B cell (primary cell): Measurements from ENCODE around the gene DDX55. TPM values are rescaled to one million over a fixed set of nuclear protein-coding genes. Genes with fewer than 3 reads are reported as not detected.
"Not testable (repeated sequence)": the region's sequence is repeated elsewhere in the genome, so short reads cannot be mapped to it uniquely, and the experiment has no call there.

Source experiments
- ATAC-seq: fragments of 200-7000 bp; cut with Tn5 transposase; one replicate; pipeline ENCODE4 v1.10.0; 2021; ENCODE audit warnings: low read depth, mild to moderate bottlenecking, moderate number of reproducible peaks, moderate library complexity
- CTCF ChIA-PET: fragments of 350-600 bp; sonication (Branson Sonifier 250); formaldehyde crosslinking; loops from one replicate; lab custom pipeline; 2021; ENCODE audit warnings: antibody characterized with exemption, inconsistent platforms; lab: Charles Lee
- POLR2A ChIA-PET: fragments of 350-600 bp; sonication (Branson Sonifier 250); formaldehyde crosslinking; loops from one replicate; lab custom pipeline; 2021; ENCODE audit warnings: antibody characterized with exemption; lab: Charles Lee
- DNase-seq: peaks from one replicate; pipeline ENCODE4 v3.0.0; 2013
- H2AFZ ChIP-seq: 2 replicates; pipeline ENCODE4 v1.6.1; 2012; ENCODE audit warnings: mild to moderate bottlenecking, low read depth, low read length; ENCODE audit not compliant: insufficient read depth, poor library complexity, severe bottlenecking
- H3K27ac ChIP-seq, 2 donors: 1 replicate in 1 of 2; 2 replicates in 1 of 2; pipeline ENCODE4 v1.5.1; 2012 to 2013; ENCODE audit warnings: low read length in 2 of 2, mild to moderate bottlenecking in 2 of 2, moderate library complexity in 1 of 2
- H3K27me3 ChIP-seq, 4 experiments: fragments of 200-600 bp in 1 of 4; sonication (generic) in 1 of 4; replicated peaks in 1 of 4; 1 replicate in 2 of 4; 2 replicates in 2 of 4; pipeline versions ENCODE4 v1.6.1 to v1.7.0; 2013 to 2016; ENCODE audit warnings: low read length in 3 of 4, mild to moderate bottlenecking in 2 of 4, mixed read lengths in 1 of 4, moderate library complexity in 1 of 4; ENCODE audit not compliant: insufficient read depth in 4 of 4, control insufficient read depth in 3 of 4; ENCODE audit errors: control extremely low read depth in 1 of 4
- H3K36me3 ChIP-seq, 2 experiments: replicated peaks in 1 of 2; 1 replicate in 1 of 2; 2 replicates in 1 of 2; pipeline versions ENCODE4 v1.6.1 to v1.7.1; 2013; ENCODE audit warnings: low read length in 1 of 2; ENCODE audit not compliant: insufficient read depth in 2 of 2, control insufficient read depth in 1 of 2; ENCODE audit errors: control extremely low read depth in 1 of 2, extremely low read depth in 1 of 2
- H3K4me1 ChIP-seq, 2 donors: fragments of 200-600 bp in 1 of 2; sonication (generic) in 1 of 2; 1 replicate in 1 of 2; 2 replicates in 1 of 2; pipeline versions ENCODE4 v1.5.1 to v1.6.1; 2013 to 2017; ENCODE audit warnings: low read length in 2 of 2; ENCODE audit not compliant: control insufficient read depth in 2 of 2, insufficient read depth in 2 of 2
- H3K4me2 ChIP-seq: replicated peaks from 2 replicates; pipeline ENCODE3; 2012; ENCODE audit warnings: mild to moderate bottlenecking, low read depth, low read length; ENCODE audit not compliant: poor library complexity, severe bottlenecking
- H3K4me3 ChIP-seq, 5 experiments: fragments of 200-600 bp in 1 of 5; sonication (generic) in 1 of 5; 1 replicate in 3 of 5; 2 replicates in 2 of 5; pipeline versions ENCODE4 v1.5.1 to v1.7.0; 2011 to 2016; ENCODE audit warnings: low read length in 4 of 5, mild to moderate bottlenecking in 4 of 5, low read depth in 2 of 5, control low read depth in 1 of 5, moderate library complexity in 1 of 5; ENCODE audit not compliant: insufficient read depth in 1 of 5; ENCODE audit errors: control extremely low read depth in 1 of 5, extremely low read depth in 1 of 5
- H3K79me2 ChIP-seq: fragments of 200-600 bp; sonication (generic); one replicate; pipeline ENCODE4 v1.6.0; 2016; ENCODE audit warnings: low read length; ENCODE audit not compliant: control insufficient read depth, insufficient read depth
- H3K9ac ChIP-seq: fragments of 200-600 bp; sonication (generic); 2 replicates; pipeline ENCODE4 v1.6.1; 2017; ENCODE audit warnings: mild to moderate bottlenecking, low read length, moderate library complexity
- H3K9me3 ChIP-seq, 3 donors: one replicate each; pipeline versions ENCODE4 v1.6.1 to v1.7.1; 2013; ENCODE audit warnings: low read length in 2 of 3; ENCODE audit not compliant: control insufficient read depth in 2 of 3, insufficient read depth in 1 of 3; ENCODE audit errors: control extremely low read depth in 1 of 3
- H4K20me1 ChIP-seq: 2 replicates; pipeline ENCODE4 v1.6.0; 2012; ENCODE audit warnings: mild to moderate bottlenecking, low read length; ENCODE audit not compliant: insufficient read depth, control insufficient read depth, poor library complexity, severe bottlenecking
- H3K27ac Mint-ChIP-seq: one replicate; pipeline ENCODE4 v1.8.0; 2021; ENCODE audit warnings: mixed read lengths
- H3K27me3 Mint-ChIP-seq: one replicate; pipeline ENCODE4 v1.8.0; 2021; ENCODE audit warnings: mixed read lengths
- H3K4me1 Mint-ChIP-seq: one replicate; pipeline ENCODE4 v1.8.0; 2021; ENCODE audit warnings: mixed read lengths
- H3K4me3 Mint-ChIP-seq: one replicate; pipeline ENCODE4 v1.8.0; 2021; ENCODE audit warnings: mixed read lengths
- H3K9me3 Mint-ChIP-seq: one replicate; pipeline ENCODE4 v1.8.0; 2022; ENCODE audit warnings: mixed read lengths; ENCODE audit not compliant: insufficient read depth
- EZH2 ChIP-seq: IDR thresholded peaks from 2 replicates; pipeline ENCODE4 v1.6.1; 2012; ENCODE audit warnings: borderline replicate concordance, low read depth, mild to moderate bottlenecking, moderate library complexity, low read length; ENCODE audit not compliant: insufficient read depth, poor library complexity, severe bottlenecking
- WGBS: methylation state at CpG from one replicate; pipeline ENCODE4 v1.1.5; 2013; ENCODE audit warnings: missing lambda C conversion rate; ENCODE audit not compliant: insufficient coverage; 5-methylcytosine and 5-hydroxymethylcytosine counted together
- intact Hi-C: fragments of 100-400 bp; cut with micrococcal nuclease; formaldehyde crosslinking; loops from one replicate; pipeline ENCODE4 v1.10.0; 2022
- polyA minus RNA-seq: library from RNA; depleted of rRNA, polyadenylated mRNA; stranded (reverse); fragments of >200 nt; gene quantifications from 2 replicates; pipeline ENCODE4 v1.2.3, GENCODE V29; 2012
- polyA plus RNA-seq: library from polyadenylated mRNA; depleted of rRNA; stranded (reverse); fragments of >200 nt; gene quantifications from 2 replicates; pipeline ENCODE4 v1.2.3, GENCODE V29; 2012
- total RNA-seq, 2 donors: library from RNA; stranded (reverse); fragments of 120-200 nt in 1 of 2; gene quantifications; 1 replicate in 1 of 2; 2 replicates in 1 of 2; pipeline versions ENCODE4 v1.2.3 to v1.2.4, GENCODE V29; 2013 to 2022
- TF ChIP-seq, protein P1 (sequence below): fragments of 200-600 bp; IDR thresholded peaks from one replicate; pipeline ENCODE4 v1.8.0; 2022; ENCODE audit warnings: antibody characterized with exemption, mild to moderate bottlenecking

Gene DDX55, protein sequence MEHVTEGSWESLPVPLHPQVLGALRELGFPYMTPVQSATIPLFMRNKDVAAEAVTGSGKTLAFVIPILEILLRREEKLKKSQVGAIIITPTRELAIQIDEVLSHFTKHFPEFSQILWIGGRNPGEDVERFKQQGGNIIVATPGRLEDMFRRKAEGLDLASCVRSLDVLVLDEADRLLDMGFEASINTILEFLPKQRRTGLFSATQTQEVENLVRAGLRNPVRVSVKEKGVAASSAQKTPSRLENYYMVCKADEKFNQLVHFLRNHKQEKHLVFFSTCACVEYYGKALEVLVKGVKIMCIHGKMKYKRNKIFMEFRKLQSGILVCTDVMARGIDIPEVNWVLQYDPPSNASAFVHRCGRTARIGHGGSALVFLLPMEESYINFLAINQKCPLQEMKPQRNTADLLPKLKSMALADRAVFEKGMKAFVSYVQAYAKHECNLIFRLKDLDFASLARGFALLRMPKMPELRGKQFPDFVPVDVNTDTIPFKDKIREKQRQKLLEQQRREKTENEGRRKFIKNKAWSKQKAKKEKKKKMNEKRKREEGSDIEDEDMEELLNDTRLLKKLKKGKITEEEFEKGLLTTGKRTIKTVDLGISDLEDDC
- total RNA-seq, result 33.3 and 35.6 TPM in 2 replicates
- 41.1 TPM for total RNA-seq (2013)
- 39.9 and 55.2 TPM in 2 replicates for polyA plus RNA-seq
- polyA minus RNA-seq, result 20.5 and 24.3 TPM in 2 replicates

DNA sequence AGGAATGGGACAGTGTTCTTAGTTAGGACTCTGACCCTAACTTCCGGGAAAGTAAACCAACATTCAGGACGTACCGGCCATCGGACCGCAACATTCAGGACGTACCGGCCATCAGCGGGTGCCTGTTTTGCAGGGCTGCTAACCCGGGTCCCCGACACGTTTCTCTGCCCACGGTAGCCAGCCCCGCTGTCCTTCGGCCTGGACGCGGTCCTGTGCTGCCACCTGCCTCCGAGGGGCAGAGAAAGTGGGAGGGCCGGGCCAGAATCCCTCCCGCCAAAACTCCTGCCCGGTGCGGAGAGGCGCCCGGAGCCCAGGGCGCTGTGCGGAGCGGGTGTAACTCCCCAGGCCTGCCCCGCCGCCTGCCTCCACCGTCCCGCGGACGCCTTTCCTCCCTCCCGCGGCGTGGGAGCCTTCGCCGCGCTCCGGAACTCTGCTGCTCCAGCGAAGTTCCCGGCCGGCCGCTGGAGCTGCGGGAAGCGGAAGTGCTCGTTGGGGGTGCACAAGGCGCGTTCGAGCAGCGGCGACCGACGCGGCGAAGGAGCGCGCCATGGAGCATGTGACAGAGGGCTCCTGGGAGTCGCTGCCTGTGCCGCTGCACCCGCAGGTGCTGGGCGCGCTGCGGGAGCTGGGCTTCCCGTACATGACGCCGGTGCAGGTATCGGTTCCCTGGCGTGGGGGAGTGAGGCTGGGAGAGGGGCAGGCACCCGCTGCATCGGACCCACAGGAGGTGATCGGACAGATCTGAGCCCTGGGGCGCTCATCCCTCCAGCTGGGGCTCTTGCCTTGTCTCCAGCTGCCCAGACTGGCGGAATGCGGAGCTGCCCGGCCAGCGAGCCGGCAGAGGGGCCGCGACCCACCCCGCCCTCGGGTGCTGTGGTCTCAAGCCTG is at the start of gene DDX55:
DDX55 (plus strand) TSS at position 498 of the 888 bp plus-strand sequence; CDS start at position 548, 50 bp downstream.
- Histone ChIP-seq H3K4me2 (peak within 1 kb of the TSS; percentile 94), H3K4me1 (peaks cover 12 to 23% of the 10 kb centered on the region in 2 donors), H3K36me3 (peaks cover 0 to 31% of the 10 kb centered on the region in 2 experiments), H3K4me3 (peak within 1 kb of the TSS; percentile 62 to 99 (median 93)), H3K9ac (peak within 1 kb of the TSS; percentile 94), H2AFZ (peak within 1 kb of the TSS; percentile 93), H4K20me1 (peaks cover 11% of the 10 kb centered on the region), H3K27ac (peak within 1 kb of the TSS; percentile 74 to 85), H3K27me3 (no peaks in the 10 kb centered on the region), H3K79me2 (peaks cover 60% of the 10 kb centered on the region), H3K9me3 (no peaks in the 10 kb centered on the region)
- Mint-ChIP-seq H3K9me3 (no peaks in the 10 kb centered on the region), H3K4me3 (peak within 1 kb of the TSS; percentile 99), H3K27ac (peak within 1 kb of the TSS; percentile 97), H3K27me3 (no peaks in the 10 kb centered on the region), H3K4me1 (peaks cover 23% of the 10 kb centered on the region)
- no peak for TF ChIP-seq EZH2
- TF ChIP-seq, protein P1, sequence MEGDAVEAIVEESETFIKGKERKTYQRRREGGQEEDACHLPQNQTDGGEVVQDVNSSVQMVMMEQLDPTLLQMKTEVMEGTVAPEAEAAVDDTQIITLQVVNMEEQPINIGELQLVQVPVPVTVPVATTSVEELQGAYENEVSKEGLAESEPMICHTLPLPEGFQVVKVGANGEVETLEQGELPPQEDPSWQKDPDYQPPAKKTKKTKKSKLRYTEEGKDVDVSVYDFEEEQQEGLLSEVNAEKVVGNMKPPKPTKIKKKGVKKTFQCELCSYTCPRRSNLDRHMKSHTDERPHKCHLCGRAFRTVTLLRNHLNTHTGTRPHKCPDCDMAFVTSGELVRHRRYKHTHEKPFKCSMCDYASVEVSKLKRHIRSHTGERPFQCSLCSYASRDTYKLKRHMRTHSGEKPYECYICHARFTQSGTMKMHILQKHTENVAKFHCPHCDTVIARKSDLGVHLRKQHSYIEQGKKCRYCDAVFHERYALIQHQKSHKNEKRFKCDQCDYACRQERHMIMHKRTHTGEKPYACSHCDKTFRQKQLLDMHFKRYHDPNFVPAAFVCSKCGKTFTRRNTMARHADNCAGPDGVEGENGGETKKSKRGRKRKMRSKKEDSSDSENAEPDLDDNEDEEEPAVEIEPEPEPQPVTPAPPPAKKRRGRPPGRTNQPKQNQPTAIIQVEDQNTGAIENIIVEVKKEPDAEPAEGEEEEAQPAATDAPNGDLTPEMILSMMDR, result peak; percentile 40
- POLR2A ChIA-PET, result interaction anchor here (0.5 to 1.4 kb wide), 6 partner anchors 10 to 1101 kb away, joined by 3 to 10 read pairs (median 4); partner anchors contain the start of genes SBNO1 and ZCCHC8
- WGBS, result under 1% methylated on average over 81 of the region's 81 CpGs
- CTCF ChIA-PET, result interaction anchor here (1.0 to 2.0 kb wide), 5 partner anchors 10 to 332 kb away, joined by 3 to 6 read pairs (median 4); no protein-coding TSS in a partner anchor
- peak; percentile 89 for ATAC-seq
- intact Hi-C loops, result loop anchor here (1.0 to 5.0 kb wide), 5 partner anchors 18 to 850 kb away; partner anchors contain the start of genes EIF2B1, GTF2H3 and TMED2
- DNase-seq, result peak; percentile 93

- H3K27me3 ChIP-seq, H3K4me3 Mint-ChIP-seq, H2AFZ ChIP-seq, H3K9me3 Mint-ChIP-seq, H3K4me1 Mint-ChIP-seq, H3K36me3 ChIP-seq, POLR2A ChIA-PET, H3K27ac Mint-ChIP-seq, H3K79me2 ChIP-seq, H3K4me3 ChIP-seq, H3K27ac ChIP-seq, H3K4me2 ChIP-seq, H4K20me1 ChIP-seq, H3K9me3 ChIP-seq, DNase-seq, intact Hi-C loops, ATAC-seq, H3K9ac ChIP-seq, H3K4me1 ChIP-seq: not testable (repeated sequence)
- WGBS, result 90% methylated on average over 1 of the region's 2 CpGs
- CTCF ChIA-PET, result interaction anchor here (0.7 kb wide), 1 partner anchor 130 kb away, joined by 3 read pairs; no protein-coding TSS in a partner anchor
- H3K27me3 Mint-ChIP-seq, result peaks cover 18% of the 10 kb centered on the region
Observed at GRCh38 chr12:123554136-123554535, 47.8 kb upstream of the DDX55 start.

DNA sequence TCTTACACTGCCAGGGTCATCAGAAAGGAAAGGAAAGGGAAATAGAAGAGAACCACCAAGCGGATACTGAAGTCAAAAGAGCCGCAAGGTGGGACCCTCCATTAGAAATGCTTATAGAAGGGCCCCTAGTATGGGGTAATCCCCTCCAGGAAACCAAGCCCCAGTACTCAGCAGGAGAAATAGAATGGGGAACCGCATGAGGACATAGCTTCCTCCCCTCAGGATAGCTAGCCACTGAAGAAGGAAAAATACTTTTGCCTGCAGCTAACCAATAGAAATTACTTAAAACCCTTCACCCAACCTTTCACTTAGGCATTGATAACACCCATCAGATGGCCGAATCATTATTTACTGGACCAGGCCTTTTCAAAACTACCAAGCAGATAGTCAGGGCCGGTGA is 47.1 kb upstream of the DDX55 start:
- H2AFZ ChIP-seq, H3K27ac Mint-ChIP-seq, H3K36me3 ChIP-seq, H3K4me3 ChIP-seq, H3K27me3 ChIP-seq, POLR2A ChIA-PET, H3K9me3 Mint-ChIP-seq, DNase-seq, ATAC-seq, H3K9me3 ChIP-seq, H3K4me3 Mint-ChIP-seq, H3K4me1 ChIP-seq, H3K4me1 Mint-ChIP-seq, H3K9ac ChIP-seq, H4K20me1 ChIP-seq, H3K79me2 ChIP-seq, H3K27ac ChIP-seq, intact Hi-C loops, H3K4me2 ChIP-seq: not testable (repeated sequence)
- CTCF ChIA-PET, result interaction anchor here (0.7 kb wide), 1 partner anchor 131 kb away, joined by 3 read pairs; no protein-coding TSS in a partner anchor
- WGBS, result 100% methylated on average over 2 of the region's 5 CpGs
- H3K27me3 Mint-ChIP-seq, result peaks cover 12% of the 10 kb centered on the region
